HTR-8/SVneo (cell line): ENCODE results near the gene EMILIN1.
"Not testable (repeated sequence)": the region's sequence is repeated elsewhere in the genome, so short reads cannot be mapped to it uniquely, and the experiment has no call there.

Experiments used
- DNase-seq: peaks from one replicate; pipeline ENCODE4 v3.0.0; 2011; ENCODE audit warnings: low spot score, mixed read lengths; ENCODE audit not compliant: insufficient read length
- FAIRE-seq: peaks from 2 replicates; lab custom pipeline; 2011; peaks lifted over from hg19 to GRCh38; lab: Jason Lieb, UNC

EMILIN1 gene

GRCh38 chr2:27091746-27092695 lies 13.6 kb downstream of the EMILIN1 start:
- DNase-seq (no peak), FAIRE-seq (no peak)

- FAIRE-seq (no peak), DNase-seq (no peak)
Observed at GRCh38 chr2:27092696-27093429, 14.4 kb downstream of the EMILIN1 start.

GRCh38 chr2:27093430-27094352 lies 15.3 kb downstream of the EMILIN1 start:
- FAIRE-seq (no peak), DNase-seq (no peak)

GRCh38 chr2:27094353-27094984 lies 16.1 kb downstream of the EMILIN1 start:
- no peak for DNase-seq
- no peak for FAIRE-seq

- no peak for DNase-seq
- no peak for FAIRE-seq
Observed at GRCh38 chr2:27095427-27095744, 17.0 kb downstream of the EMILIN1 start.

- peak; percentile 64 for DNase-seq
- no peak for FAIRE-seq
Observed at GRCh38 chr2:27095745-27096651, 17.6 kb downstream of the EMILIN1 start.

- no peak for DNase-seq
- FAIRE-seq, result no peak
Observed at GRCh38 chr2:27096748-27097297, 18.4 kb downstream of the EMILIN1 start.

- FAIRE-seq (no peak), DNase-seq (no peak)
Observed at GRCh38 chr2:27097341-27097740, 18.9 kb downstream of the EMILIN1 start.

- DNase-seq (no peak), FAIRE-seq (no peak)
Observed at GRCh38 chr2:27099334-27099955, 21.0 kb downstream of the EMILIN1 start.

- no peak for FAIRE-seq
- DNase-seq, result no peak
Observed at GRCh38 chr2:27100036-27100435, 21.6 kb downstream of the EMILIN1 start.

- FAIRE-seq, result no peak
- no peak for DNase-seq
Observed at GRCh38 chr2:27102329-27102728, 23.9 kb downstream of the EMILIN1 start.

GRCh38 chr2:27105981-27106380 lies 27.6 kb downstream of the EMILIN1 start:
- FAIRE-seq (no peak), DNase-seq (no peak)

GRCh38 chr2:27108221-27108620 lies 29.8 kb downstream of the EMILIN1 start:
- FAIRE-seq (no peak), DNase-seq (no peak)

- DNase-seq, result no peak
- FAIRE-seq, result no peak
Observed at GRCh38 chr2:27109083-27109482, 30.7 kb downstream of the EMILIN1 start.

GRCh38 chr2:27110603-27111352 lies 32.4 kb downstream of the EMILIN1 start:
- not testable (repeated sequence) for FAIRE-seq, DNase-seq

GRCh38 chr2:27111392-27112078 lies 33.1 kb downstream of the EMILIN1 start:
- FAIRE-seq, DNase-seq: not testable (repeated sequence)

- no peak for FAIRE-seq
- DNase-seq, result no peak
Observed at GRCh38 chr2:27115519-27115918, 37.1 kb downstream of the EMILIN1 start.
